Measurements from ENCODE around the gene MRPS18B.
"Not testable (repeated sequence)": the region's sequence is repeated elsewhere in the genome, so short reads cannot be mapped to it uniquely, and the experiment has no call there.

The MRPS18B gene

DNA sequence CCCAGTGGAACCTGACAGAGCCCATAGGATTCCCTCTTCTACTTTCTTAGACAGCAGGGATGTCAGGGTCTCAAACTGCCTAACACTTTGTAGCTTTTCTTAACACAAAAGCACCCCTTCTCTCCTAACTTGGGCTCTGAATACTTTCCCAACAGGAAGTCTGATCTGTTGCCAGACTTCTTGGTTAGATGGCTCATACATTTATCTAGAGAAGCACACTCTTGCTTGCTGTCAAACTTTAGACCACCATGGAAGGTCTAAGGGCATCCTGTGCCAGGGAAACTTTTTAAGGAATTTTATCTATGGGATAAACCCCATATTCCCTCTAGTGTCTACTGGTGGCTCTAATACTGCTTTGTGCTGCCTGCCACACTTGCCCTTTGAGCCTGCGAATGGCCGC is 26.0 kb downstream of the MRPS18B start:
- no peak for DNase-seq (ENCODE audit: low read depth)

DNA sequence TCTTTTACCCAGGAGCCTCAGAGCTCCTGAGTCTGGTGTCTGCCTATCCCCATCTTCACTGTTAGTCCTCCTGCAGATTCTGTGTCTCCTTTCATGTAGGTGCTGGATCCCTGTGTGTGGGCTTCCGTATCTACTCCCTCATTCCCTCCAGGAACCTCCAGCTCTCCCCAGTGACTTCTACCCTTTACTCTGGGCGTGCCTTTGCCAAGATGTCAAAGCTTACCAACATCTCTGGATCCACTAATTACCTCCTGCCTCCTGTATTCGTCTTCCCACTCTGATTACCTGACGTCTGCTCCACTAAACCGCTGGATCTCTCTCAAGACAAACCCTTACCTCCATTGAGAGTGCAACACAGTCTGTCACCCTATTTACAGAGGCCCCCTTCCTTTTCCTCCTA is 27.1 kb downstream of the MRPS18B start:
- no peak for DNase-seq (ENCODE audit: low read depth)

DNA sequence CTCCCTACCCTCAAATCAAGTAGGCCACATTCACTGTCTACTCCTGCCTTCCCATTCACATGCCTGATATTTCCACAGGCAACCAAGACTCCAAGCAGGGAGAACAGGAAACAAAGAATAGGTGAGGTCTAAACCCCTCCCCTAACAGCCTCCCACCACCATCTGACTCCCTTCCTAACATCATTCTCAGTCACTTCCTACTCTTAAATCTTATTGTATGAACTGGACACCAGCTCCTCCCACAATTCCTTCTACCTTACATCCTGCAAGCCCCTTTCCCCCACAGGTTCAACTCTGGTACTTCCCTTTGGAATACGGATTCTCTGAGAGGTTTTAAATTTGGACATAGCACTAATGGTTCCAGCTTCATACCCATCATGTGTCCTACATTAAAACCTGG is 28.3 kb downstream of the MRPS18B start:
- no peak for DNase-seq (ENCODE audit: low read depth)

DNA sequence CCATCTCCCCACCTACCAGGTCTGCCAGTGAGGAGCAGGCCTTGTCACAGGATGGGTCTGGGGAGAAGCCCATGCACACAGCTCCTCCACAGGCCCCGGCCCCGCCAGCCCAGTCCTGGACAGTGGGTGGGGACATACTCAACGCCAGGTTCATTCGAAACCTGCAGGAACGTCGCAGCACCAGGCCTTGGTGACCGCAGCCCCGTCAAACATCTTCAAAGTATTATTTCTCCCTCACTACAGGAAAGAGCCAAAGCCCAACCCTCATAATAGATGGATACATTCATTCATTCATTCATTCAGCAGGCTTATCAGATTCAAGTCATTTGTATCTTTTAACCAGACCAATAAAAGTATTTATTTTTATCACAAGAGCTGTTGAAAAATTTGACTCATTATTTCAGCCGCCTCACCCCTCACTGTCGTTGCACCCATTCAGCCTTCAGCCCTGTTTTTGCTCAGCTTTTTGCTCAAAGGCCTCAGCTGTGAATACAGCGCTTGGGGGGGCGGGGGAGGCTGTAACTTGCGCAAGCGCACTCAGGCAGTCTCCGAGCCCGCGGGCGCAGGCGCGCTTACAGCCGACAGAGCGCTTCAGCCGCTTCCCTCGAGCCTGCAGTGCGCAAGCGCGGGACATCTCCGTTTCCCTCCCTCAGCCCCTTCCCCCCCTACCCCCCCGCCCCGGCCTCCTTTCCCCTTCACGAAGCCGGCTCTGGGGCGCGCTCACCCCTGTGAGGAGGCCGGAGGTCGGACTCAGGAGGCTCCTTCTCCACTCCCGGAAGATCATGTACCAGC is 29.0 kb downstream of the MRPS18B start, which contains the start of gene C6orf136:
TSS of gene C6orf136 (plus strand) at position 684 of the 792 bp plus-strand sequence. CDS start at position 783, 99 bp downstream.
- peak; percentile 89 for DNase-seq (ENCODE audit: low read depth)

DNA sequence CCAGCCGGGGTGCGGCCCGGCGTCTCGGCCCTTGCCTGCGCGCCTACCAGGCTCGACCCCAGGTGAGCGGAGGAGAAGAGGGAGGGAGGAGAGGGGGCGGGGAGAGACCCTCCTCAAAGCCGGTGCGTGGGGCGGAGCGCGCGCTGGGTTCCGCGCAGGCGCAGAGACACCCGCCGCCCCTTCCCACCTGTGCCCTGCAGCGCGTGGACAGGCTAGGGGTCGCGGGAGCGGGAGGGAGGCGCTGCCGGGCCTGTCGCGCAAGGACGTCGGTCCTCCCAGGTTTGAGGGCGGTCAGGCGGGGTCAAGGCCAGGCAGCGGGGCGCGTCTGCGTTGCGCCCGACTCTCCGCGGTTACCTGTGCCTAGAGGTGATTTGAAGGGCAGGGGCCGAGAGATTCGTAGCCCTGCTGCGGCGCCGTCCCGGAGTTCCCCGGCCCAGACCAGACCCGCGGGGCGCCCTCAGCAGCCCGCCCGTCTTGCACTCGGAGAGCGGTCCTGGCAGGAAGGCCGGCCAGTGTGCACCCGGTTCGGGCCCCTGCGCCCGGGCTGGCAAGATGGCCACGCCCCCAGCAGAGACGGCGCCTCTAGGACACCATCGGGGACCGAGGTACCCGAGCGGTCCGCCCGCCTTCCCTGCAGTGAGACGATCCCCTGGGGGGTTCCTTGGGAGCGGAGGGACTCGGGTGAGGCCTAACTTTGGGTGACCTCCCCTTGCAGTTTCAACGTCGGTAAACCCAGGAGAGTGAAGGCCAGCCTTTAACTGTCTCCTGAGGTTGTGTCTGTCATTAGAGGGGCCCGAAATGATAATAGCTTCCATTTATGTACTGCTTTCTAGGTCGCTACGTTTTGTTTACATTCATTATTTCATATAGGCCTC is 29.8 kb downstream of the MRPS18B start:
- peak; percentile 53 for DNase-seq (ENCODE audit: low read depth)

DNA sequence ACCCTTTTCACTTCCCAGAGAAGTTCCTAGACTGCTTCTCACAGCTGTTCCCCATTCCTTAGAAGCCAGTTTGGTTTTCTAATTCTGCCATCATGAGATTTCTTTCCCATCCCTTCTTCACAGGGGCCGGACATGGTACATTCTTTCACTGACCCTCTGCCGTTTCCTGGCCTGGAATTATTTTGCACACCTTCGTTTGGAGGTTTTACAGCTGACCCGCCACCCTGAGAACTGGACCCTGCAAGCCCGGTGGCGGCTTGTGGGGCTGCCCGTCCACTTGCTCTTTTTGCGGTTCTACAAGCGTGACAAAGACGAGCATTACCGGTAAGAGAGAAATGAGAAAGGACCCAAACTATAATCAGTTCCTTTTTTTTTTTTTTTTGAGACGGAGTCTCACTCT is 33.5 kb downstream of the MRPS18B start:
- DNase-seq (ENCODE audit: low read depth), result no peak

DNA sequence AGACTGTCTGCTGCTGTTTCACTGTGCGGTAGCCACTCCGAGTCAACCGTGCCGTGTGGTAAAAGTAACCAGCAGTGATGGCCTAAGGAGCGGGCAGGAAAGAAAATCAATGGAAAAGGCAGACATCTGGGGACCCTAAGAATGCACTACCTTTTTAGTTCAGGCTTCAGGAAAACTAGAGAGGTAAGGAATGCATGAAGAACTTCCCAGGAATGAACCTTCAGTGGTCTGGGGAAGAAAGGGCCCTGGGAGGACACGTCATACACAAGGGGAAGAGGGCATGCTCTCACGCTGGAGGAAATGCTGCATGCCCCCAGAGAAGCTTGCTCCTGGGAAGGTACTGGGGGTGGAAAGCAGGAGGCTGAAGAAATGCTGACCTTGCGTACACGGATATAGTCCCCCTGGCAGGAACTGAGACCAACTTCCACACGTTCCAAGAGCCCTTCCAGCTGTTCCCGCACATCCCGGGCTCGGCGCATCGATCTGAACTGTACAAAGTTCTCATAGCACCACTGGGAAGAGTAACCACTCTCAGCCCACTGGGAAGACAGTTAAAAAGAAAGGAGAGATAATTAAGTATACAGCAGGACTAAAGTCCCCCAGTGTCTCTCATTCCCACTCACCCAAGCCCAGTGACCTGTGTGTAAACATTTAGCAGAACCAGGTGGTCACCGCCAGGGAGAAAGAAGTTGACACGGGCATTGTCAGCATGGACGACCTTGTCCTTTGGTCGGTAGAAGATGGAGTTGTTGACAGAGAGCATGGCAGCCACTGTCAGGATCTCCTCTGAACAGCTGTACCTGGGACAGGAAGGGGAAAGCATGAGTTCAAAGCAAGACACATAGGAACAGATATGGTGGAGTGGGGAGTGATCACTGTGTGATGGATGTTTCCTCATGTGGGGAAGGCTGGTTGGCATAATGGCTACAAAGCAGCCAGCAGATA is 37.4 kb downstream of the MRPS18B start:
- no peak for DNase-seq (ENCODE audit: low read depth)

DNA sequence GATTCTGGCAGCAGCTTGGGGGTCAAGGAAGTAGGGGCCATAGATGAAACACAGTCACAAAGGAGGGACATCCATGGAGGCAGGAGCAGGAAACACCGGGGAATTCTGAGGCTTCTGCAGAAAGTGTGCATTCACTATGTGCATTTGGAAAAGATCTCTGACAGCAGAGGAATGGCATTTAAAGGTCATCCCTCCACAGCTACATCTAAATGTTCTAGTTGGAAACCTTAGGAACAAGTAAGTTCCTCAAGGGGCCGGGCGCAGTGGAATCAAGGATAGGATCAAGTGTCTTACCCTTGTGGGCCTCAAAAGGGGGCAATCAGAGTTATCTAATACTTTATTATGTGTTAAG is 38.1 kb downstream of the MRPS18B start:
- DNase-seq (ENCODE audit: low read depth), result no peak

DNA sequence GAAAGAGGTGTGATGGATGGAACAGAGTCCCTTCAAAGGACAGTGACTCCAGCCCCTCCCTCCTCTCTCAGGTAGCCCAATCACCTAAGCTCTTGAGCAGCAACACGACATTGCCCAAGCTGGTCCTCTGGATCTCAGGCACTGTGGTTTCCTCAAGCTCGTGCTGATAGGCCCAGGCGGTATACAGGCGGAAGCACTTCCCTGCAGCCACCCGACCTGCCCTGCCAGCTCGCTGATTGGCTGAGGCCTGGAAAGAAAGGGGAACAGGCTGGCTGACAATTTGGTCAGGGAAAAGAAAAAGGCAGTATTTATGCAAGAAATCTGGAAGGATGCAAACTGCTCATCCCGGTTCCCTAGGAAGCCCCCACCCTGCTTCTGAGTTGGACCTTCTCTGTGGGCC is 38.9 kb downstream of the MRPS18B start:
- DNase-seq (ENCODE audit: low read depth), result no peak

DNA sequence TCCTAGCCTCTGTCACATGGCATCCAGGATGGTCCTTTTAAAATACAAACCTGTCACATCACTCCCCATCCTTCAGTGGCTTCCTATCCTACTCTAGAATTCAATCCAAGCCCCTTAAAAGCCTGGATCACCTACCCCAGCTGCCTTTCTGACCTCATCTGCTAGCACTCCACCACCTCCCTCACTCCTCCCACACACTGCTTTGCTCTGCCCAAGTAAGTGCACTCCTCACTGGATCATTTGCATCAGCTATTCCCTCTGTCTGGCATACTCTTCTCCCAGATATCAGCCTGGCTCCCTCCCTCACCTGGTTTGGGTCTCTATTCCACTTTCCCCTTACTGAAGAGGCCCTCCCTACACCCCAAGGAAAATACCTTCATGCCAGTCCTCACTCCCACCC is 39.8 kb downstream of the MRPS18B start:
- no peak for DNase-seq (ENCODE audit: low read depth)

DNA sequence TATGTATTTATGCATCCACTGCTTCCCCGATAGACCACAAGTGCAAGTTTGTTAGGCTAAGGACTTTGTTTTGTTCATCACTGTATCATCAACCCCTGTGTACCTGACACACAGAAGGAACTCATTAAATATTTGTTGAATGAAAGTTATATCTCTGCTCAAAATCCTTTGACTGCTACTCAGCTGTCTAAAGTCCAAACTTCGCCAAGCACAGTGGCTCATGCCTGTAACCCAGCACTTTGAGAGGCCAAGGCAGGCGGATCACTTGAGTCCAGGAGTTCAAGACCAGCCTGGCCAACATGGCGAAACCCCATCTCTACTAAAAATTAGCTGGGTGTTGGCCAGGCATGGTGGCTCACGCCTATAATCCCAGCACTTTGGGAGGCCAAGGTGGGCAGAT is 40.3 kb downstream of the MRPS18B start:
- not testable (repeated sequence) for DNase-seq (ENCODE audit: low read depth)

DNA sequence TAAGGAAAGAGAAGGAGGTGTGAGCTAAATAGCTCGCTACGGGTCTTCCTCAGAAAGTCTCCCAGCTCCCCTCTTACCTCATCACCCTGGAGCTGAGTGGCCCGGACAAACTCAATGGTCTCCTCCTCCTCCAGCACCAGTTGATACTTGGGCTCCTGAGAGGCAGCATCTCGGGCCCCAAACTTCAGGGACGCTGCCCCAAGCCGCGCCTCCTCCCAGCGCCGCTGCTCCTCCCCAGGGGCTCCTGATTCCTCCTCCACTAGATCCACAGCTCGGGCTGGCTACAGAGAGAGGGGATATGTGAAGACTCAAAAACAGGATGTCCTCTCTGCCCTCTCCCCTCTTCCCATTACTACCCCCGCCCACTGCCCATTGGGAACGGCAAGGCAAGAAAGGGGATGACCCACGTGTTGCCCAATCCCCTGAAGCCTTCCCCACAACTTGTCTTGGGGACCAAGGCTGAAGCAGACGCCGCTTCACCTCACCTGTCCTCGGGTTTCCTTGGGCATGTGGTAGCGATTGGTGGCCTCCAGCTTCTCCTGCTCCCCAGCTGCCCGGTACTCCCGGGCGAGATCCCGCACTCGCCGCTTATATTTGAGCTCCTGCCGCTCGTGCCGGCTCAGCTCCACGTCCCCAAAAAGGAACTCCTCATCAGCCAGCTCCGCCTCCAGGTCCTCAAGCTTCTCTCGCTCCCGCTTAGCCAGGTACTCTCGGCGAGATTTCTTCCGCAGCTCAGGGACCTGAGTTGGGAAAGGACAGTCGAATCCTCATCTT is 47.5 kb downstream of the MRPS18B start:
- no peak for DNase-seq (ENCODE audit: low read depth)

DNA sequence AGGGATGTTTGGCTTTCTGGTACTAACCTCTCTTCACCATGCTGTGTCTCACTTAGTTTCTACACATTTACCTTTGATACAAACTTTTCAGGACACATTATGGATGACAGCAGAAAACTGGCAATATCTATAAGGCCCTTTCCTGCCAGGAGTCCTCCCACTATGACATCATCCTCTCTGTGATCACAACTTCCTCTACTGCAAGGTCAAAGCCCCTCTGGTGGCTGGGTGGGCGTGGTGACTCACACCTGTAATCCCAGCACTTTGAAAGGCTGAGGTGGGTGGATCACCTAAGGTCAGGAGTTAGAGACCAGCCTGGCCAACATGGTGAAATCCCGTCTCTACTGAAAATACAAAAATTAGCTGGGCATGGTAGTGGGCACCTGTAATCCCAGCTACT is 48.7 kb downstream of the MRPS18B start:
- not testable (repeated sequence) for DNase-seq (ENCODE audit: low read depth)

DNA sequence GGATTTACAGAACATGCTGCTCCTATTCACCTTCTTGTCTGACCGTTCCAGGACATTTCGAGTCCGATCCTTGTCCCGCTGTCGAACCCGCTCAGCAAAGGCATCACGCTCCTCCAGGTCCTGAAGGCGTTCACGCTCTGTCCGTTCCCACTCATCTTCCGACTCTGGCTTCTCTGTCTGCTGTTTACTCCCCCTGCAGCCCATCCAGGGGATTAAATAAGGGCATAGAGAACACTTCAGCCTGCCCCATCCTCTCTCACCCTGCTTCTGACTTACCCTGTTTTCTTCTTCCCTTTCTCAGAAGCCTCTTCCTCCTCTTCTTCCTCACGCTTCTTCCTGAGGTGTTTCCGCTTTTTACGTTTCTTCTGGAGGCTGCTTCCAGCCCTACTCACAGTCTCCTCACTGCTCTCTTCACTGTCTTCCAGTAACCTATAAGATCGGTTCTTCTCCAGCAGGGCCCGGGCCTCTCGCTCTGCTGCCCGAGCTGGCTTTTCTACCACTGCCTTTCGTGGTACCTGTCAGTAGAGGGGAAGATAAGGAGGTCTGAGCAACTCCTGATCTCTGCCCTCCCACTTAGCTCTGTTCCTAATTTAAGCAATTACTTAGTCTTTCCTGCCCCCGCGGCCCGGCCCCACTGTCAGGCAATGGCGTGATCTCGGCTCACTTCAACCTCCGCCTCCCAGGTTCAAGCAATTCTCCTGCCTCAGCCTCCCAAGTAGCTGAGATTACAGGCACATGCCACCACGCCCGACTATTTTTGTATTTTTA is 53.3 kb downstream of the MRPS18B start:
- no peak for DNase-seq (ENCODE audit: low read depth)

DNA sequence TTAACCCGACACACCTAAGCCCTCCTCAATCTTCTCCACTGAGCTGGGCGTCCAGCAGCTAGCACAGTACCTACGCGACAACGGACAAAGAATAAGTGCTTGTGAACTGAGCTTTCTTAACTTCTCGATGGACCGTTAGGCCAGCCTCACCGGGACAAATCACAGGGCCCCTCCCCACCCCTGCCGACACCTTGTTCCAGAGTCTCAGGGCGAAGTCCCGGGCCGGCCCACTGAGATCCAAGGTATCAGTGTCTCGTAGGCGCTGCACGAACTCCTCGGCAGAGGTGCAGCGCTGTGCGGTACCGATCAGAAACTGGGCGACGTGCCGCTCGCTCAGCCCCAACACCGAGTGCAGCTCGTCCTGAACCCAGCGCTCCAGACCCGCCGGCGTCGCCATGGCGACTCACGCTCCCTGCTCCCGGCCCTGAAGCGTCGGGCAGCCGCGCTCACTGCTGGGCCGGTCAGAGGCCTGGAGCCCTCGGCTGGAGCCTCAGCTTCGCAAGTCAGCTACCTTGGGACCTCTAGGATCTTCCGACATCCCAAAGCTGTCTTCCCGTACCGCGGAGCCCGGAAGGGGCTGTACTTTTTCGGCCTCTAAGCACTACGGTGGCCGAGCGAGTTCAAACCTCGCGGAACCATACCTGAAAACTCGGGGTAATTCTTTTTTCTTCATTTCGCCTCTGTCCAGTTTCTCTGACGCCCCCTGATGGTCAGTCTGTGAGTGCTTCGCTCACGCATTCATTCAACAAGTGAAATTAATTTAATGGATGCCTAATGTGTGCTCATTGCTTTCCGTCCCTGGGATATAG is 55.0 kb downstream of the MRPS18B start, which contains the start of gene DHX16:
TSS of gene DHX16 (minus strand) at position 562 of the 809 bp plus-strand sequence. CDS start at position 397, 165 bp downstream.
- peak; percentile 82 for DNase-seq (ENCODE audit: low read depth)
